ENCODE measurements around the gene KAT14.
"Not testable (repeated sequence)": the region's sequence is repeated elsewhere in the genome, so short reads cannot be mapped to it uniquely, and the experiment has no call there.

KAT14 gene, protein sequence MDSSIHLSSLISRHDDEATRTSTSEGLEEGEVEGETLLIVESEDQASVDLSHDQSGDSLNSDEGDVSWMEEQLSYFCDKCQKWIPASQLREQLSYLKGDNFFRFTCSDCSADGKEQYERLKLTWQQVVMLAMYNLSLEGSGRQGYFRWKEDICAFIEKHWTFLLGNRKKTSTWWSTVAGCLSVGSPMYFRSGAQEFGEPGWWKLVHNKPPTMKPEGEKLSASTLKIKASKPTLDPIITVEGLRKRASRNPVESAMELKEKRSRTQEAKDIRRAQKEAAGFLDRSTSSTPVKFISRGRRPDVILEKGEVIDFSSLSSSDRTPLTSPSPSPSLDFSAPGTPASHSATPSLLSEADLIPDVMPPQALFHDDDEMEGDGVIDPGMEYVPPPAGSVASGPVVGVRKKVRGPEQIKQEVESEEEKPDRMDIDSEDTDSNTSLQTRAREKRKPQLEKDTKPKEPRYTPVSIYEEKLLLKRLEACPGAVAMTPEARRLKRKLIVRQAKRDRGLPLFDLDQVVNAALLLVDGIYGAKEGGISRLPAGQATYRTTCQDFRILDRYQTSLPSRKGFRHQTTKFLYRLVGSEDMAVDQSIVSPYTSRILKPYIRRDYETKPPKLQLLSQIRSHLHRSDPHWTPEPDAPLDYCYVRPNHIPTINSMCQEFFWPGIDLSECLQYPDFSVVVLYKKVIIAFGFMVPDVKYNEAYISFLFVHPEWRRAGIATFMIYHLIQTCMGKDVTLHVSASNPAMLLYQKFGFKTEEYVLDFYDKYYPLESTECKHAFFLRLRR

DNA sequence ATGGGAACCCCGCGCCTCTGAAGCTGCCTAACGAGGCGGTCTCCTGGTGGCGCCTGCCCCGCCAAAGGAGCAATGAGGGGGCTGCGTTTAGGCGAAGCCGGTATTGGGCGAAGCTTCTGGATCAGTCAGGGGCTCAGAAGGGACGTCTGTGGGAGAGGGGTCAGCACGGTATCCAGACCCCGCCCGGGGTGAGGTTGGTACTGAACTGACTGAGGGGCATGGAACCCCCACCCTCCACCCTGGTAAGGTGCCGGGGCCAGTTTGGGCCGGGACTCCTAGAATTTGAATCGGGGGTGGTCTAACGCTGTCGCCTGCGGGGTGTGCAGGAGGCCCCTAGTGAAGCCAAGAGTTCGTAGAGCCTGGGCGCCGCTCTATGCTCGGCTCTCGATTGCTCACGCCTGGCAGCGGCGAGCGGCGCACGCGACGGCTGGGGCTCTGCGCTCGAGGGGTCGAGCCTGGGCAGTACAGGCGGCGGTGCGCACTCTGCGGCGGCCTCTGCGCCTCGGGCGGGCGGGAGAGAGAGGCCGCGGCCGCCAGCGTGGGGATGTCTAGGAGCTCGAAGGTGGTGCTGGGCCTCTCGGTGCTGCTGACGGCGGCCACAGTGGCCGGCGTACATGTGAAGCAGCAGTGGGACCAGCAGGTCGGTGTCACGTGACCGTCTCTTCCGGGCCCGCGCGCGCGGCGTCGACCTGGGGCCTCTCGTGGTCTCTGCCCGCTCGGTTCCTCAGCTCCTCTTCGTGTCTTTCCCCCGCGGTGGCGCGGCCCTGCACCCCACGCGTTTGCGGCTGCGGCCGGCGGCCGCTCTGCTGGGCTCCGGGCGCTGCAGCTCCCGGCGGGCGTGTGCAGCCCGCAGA lies at the start of gene KAT14, which contains the start of gene PET117:
Gene KAT14 (plus strand): TSS at position 452 of the 854 bp plus-strand sequence. CDS start 4,798 bp downstream, outside the sequence.
Gene PET117 (plus strand): TSS at position 452 of the 854 bp plus-strand sequence. CDS start 93 bp downstream, at position 545.
- FAIRE-seq: no peak

DNA sequence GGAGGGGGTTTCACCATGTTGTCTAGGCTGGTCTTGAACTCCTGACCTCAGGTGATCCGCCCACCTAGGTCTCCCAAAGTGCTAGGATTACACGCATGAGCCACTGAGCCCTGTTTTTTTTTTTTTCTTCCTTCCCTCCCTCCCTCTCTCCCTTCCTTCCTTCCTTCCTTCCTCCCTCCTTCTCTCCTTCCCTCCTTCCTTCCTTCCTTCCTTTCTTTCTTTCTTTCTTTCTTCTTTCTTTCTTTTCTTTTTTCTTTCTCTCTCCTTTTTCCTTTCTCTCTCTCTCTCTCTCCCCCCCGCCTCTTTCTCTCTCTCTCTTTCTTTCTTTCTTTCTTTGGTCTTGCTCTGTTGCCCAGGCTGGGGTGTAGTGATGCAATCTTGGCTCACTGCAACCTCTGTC lies 49.4 kb upstream of the KAT14 start:
- not testable (repeated sequence) for FAIRE-seq

DNA sequence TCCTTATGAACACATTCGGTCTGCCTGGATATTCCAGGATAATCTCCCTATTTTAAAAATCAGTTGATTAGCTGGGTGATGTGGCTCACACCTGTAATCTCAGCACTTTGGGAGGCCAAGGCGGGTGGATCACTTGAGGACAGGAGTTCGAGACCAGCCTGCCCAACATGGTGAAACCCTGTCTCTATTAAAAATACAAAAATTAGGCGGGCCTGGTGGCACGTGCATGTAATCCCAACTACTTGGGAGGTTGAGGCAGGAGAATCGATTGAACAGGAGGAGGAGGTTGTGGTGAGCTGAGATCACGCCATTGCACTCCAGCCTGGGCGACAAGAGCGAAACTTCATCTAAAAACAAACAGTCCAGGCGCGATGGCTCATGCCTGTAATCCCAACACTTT lies 48.8 kb upstream of the KAT14 start:
- not testable (repeated sequence) for FAIRE-seq

GRCh38 chr20:18090044-18090443 lies 47.6 kb upstream of the KAT14 start:
- FAIRE-seq: no peak

DNA sequence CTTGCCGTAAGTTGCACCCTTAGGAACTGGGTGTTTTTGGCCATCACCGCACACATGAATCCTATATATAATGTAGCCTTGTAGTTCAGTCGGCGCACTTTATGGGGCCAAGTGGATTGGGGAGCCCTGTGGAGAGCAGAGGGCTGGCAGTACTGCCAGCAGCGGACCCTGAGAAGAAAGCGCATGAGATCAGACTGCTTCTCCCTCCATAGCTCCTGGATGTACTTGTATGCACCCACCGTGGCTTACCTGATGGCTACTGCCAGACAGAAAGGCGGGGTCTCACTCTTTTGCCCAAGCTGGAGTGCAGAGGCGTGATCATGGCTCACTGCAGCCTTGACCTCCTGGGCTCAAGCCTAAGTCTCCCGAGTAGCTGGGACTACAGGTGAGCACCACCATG lies 47.2 kb upstream of the KAT14 start:
- no peak for FAIRE-seq

- no peak for FAIRE-seq
Measured at GRCh38 chr20:18091623-18092022, 46.0 kb upstream of the KAT14 start.

- FAIRE-seq: no peak
Measured at GRCh38 chr20:18092890-18093289, 44.8 kb upstream of the KAT14 start.

GRCh38 chr20:18093388-18093787 lies 44.3 kb upstream of the KAT14 start:
- FAIRE-seq: no peak

DNA sequence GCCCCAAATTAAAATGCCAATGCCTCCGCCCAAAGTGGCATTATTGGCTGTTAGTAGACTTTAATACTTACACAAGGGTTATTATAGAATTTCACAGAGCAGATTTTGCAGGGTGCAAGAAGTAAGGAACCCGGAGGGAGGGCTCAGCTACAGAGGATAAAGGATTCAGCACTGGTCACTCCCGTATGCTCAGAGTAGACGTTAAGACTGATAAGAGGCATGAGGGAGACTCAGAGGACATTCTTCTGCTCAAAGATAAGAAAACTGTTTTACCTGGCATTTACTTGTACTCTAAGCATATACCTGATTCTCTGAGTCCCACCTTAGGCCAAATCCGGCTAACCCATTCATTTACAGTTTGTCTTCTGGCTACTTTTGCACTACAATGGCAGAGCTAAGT lies 43.5 kb upstream of the KAT14 start:
- FAIRE-seq: no peak

DNA sequence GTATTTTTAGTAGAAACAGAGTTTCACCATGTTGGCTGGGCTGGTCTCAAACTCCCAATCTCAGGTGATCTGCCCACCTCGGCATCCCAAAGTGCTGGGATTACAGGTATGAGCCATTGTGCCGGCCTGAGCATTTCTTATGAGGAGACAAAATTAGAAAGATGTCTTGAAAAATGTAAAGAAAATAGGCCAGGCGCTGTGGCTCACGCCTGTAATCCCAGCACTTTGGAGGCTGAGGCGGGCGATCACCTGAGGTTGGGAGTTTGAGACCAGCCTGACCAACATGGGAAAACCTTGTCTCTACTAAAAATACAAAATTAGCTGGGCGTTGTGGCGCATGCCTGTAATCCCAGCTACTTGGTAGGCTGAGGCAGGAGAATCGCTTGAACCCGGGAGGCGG lies 37.1 kb upstream of the KAT14 start:
- FAIRE-seq: not testable (repeated sequence)

GRCh38 chr20:18101125-18101810 lies 36.4 kb upstream of the KAT14 start:
- no peak for FAIRE-seq

- FAIRE-seq: no peak
Measured at GRCh38 chr20:18103497-18103896, 34.2 kb upstream of the KAT14 start.

DNA sequence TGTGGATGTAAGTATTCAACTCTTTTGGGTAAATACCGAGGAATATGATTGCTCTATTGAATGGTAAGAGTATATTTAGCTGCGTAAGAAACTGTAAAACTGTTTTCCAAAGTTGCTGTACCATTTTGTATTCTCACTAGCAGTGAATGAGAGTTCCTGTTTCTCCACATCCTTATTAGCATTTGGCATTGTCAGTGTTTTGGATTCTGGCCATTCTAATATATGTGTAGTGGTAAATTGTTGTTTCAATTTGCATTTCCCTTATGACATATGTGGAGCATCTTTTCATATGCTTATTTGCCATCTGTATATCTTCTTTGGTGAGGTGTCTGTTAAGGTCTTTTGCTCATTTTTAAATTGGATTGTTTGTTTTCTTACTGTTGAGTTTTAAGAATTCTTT lies 29.3 kb upstream of the KAT14 start:
- no peak for FAIRE-seq

GRCh38 chr20:18128574-18128973 lies 9.1 kb upstream of the KAT14 start:
- FAIRE-seq: not testable (repeated sequence)

GRCh38 chr20:18132663-18133062 lies 5.0 kb upstream of the KAT14 start:
- FAIRE-seq: no peak

- FAIRE-seq: no peak
Measured at GRCh38 chr20:18133962-18134361, 3.7 kb upstream of the KAT14 start.

GRCh38 chr20:18138266-18138582 lies 561 bp downstream of the KAT14 start:
- FAIRE-seq: no peak

DNA sequence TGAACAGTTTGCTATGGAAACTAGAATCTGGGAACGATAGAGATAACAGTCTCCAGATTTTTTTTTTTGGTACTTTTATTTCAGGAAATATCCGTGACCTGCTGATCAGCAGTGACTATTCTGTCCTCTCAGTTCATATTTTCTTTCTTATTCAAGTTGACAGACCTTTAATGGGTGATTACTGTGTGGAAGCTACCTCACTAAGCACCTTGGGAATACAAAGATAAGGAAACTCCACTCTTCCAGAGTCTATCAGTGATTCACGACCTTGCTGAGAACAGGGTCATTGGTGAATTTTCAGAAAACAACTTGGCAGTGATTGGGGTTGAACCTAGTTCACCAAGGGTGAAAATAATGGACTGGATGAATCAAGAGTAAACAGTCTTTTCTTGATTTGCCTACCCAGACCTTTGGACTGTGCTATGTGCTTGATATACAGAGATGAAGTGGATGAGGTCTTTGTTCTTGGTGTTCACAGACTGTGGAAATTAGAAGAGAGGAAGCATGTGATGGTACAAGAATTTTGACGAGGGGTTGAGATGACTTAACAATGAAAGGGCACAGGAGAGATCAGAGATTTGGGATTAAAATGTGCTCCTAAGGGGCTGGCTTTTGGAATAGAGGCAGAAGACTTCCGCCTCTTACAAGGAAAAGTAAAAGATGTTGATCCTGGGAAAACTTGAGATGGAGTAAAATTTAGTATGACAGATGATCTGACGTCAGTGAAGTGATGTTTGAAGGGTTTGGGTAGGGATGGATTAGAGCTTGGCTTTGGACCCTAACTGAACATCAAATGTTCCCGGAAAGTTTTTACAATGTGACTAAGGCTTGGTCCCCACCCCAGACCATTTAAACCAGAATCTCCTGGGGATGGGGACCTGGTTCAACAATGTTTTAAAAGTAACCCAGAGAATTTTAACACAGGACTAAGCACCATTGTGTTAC lies 1.2 kb downstream of the KAT14 start:
- no peak for FAIRE-seq

GRCh38 chr20:18139832-18140231 lies 2.2 kb downstream of the KAT14 start:
- FAIRE-seq: no peak

GRCh38 chr20:18144541-18145099 lies 7.0 kb downstream of the KAT14 start:
- no peak for FAIRE-seq

GRCh38 chr20:18154342-18154741 lies 16.7 kb downstream of the KAT14 start:
- no peak for FAIRE-seq

Data from A204.1 (cell line).